Measurements from ENCODE around the gene MCC. TPM values are rescaled to one million over a fixed set of nuclear protein-coding genes. Genes with fewer than 3 reads are reported as not detected.

The MCC gene
- total and polyA plus RNA-seq, 12 donors = 1.8 to 12.6 (median 8.9) TPM

GRCh38 chr5:113330533-113331208 lies 157.6 kb downstream of the MCC start:
- Histone ChIP-seq H3K9me3 (replicated peaks in 1 of 3) (no peaks in the 10 kb centered on the region), H3K36me3 (replicated peaks in 1 of 2) (no peaks in the 10 kb centered on the region), H3K27me3 (no peaks in the 10 kb centered on the region), H3K27ac (peak overlapping the region in 1 of 5 donors; percentile 19), H3K4me3 (no peak overlapping the region), H3K4me1 (replicated peaks in 1 of 2) (peaks cover 5 to 9% of the 10 kb centered on the region in 2 donors)
- intact Hi-C loops (cut with DNase I) = loop anchor here in 1 of 2 donors (10.0 kb wide), 1 partner anchor 326 kb away; no protein-coding TSS in a partner anchor
- peak; percentile 30 to 76 (median 64) for DNase-seq
- TF ChIP-seq CTCF (IDR thresholded peaks at IDR 0.05) = peak in 5 of 6 experiments; percentile 9 to 45 (median 38)
- no peak for TF ChIP-seq POLR2A (IDR thresholded peaks at IDR 0.05)
- 15 to 19% (median 17%) methylated on average over 4 of the region's 4 CpGs for WGBS, 4 donors

- H3K4me1 ChIP-seq (replicated peaks in 1 of 2) = peaks cover 5 to 9% of the 10 kb centered on the region in 2 donors
- no peak for DNase-seq
- no peaks in the 10 kb centered on the region for H3K36me3 ChIP-seq (replicated peaks in 1 of 2)
- H3K4me3 ChIP-seq = no peak overlapping the region
- 61 to 77% (median 62%) methylated on average over 2 of the region's 2 CpGs for WGBS, 4 donors
- TF ChIP-seq CTCF (IDR thresholded peaks at IDR 0.05) (no peak), POLR2A (IDR thresholded peaks at IDR 0.05) (no peak)
- no peak overlapping the region for H3K27ac ChIP-seq
- no peaks in the 10 kb centered on the region for H3K9me3 ChIP-seq (replicated peaks in 1 of 3)
- intact Hi-C loops (cut with DNase I) = loop anchor here in 1 of 2 donors (10.0 kb wide), 1 partner anchor 325 kb away; no protein-coding TSS in a partner anchor
- no peaks in the 10 kb centered on the region for H3K27me3 ChIP-seq
Observed at GRCh38 chr5:113329981-113330380, 158.3 kb downstream of the MCC start.

- H3K36me3 ChIP-seq (replicated peaks in 1 of 2) = no peaks in the 10 kb centered on the region
- intact Hi-C loops (cut with DNase I) = no loop called here
- H3K4me1 ChIP-seq (replicated peaks in 1 of 2) = peaks cover 0 to under 1% of the 10 kb centered on the region in 2 donors
- no peak for TF ChIP-seq POLR2A (IDR thresholded peaks at IDR 0.05)
- TF ChIP-seq CTCF (IDR thresholded peaks at IDR 0.05) = no peak
- WGBS, 4 donors = 84 to 96% (median 94%) methylated on average over 4 of the region's 4 CpGs
- no peaks in the 10 kb centered on the region for H3K9me3 ChIP-seq (replicated peaks in 1 of 3)
- DNase-seq = no peak
- H3K27ac ChIP-seq = no peak overlapping the region
- no peaks in the 10 kb centered on the region for H3K27me3 ChIP-seq
- no peak overlapping the region for H3K4me3 ChIP-seq
Observed at GRCh38 chr5:113325054-113325453, 163.2 kb downstream of the MCC start.

- Histone ChIP-seq H3K27me3 (no peaks in the 10 kb centered on the region), H3K4me1 (replicated peaks in 1 of 2) (no peaks in the 10 kb centered on the region), H3K4me3 (no peak overlapping the region), H3K27ac (no peak overlapping the region), H3K36me3 (replicated peaks in 1 of 2) (no peaks in the 10 kb centered on the region), H3K9me3 (replicated peaks in 1 of 3) (no peaks in the 10 kb centered on the region)
- DNase-seq = no peak
- TF ChIP-seq CTCF (IDR thresholded peaks at IDR 0.05) (no peak), POLR2A (IDR thresholded peaks at IDR 0.05) (no peak)
- intact Hi-C loops (cut with DNase I) = loop anchor here in 1 of 2 donors (5.0 kb wide), 1 partner anchor 329 kb away; no protein-coding TSS in a partner anchor
- WGBS, 4 donors = 59 to 76% (median 67%) methylated on average over 2 of the region's 2 CpGs
Observed at GRCh38 chr5:113321276-113321675, 167.0 kb downstream of the MCC start.
